Posterior vena cava (tissue), 2 donors: ENCODE measurements around the gene NIN. TPM values are rescaled to one million over a fixed set of nuclear protein-coding genes. Genes with fewer than 3 reads are reported as not detected.
"Not testable (repeated sequence)": the region's sequence is repeated elsewhere in the genome, so short reads cannot be mapped to it uniquely, and the experiment has no call there.

Experiments
- DNase-seq: peaks from one replicate; pipeline ENCODE4 v3.0.0-alpha.2; 2020; ENCODE audit warnings: low spot score
- intact Hi-C, 2 donors: fragments of 100-400 bp; cut with DNase I; formaldehyde crosslinking; loops; one replicate each; pipeline versions ENCODE4 v1.14.1 to v1.14.2; 2022 to 2023
- total RNA-seq, 2 donors: library from RNA; stranded (reverse); fragmentation: NEBNext Ultra II Directional; extraction: Animal tissue kit (Norgen Biotek cat#: 25700); gene quantifications; one replicate each; pipeline ENCODE4 v1.2.1, GENCODE V29; 2021
- donor health status: DM: yes; HTN: yes; CAD: no.
- donor health status: DM: yes; HTN: yes; CAD: no.

NIN gene
- total RNA-seq, 2 donors from 2014 or later: 34.9 to 45.9 TPM

DNA sequence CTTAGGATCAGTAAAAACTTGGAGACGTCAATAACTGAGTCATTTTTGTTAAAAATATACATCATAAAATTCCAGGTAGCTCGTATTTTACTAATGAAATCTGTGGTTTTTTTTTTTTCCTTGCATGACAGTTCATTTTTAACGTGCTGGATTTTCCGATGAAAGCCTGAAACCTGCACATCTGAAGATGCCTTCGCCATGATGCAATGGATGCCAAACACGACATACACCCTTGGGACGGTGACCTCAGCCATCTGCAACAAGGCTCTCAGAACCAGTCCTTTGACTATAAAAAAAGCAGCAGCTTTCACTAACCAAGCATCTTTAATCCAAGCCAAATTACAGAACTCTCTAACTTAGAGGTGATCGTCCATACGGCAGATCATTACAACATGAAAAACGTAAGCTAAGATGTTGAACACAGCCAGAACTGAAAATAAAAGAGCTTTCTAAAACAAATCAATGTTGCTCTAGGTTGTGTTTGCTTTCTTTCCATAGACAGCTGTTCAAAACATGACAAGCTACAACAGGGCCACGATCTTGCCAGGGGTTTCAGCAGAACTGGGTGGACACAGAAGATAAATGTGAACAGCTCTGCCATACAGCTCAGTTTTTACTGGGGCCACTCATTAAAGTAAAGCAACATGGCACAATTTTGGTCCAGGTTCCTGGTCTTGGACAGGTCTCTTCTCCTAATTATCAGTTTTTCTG is 7.8 kb downstream of the NIN start:
- intact Hi-C loops: no loop called here
- DNase-seq: no peak

DNA sequence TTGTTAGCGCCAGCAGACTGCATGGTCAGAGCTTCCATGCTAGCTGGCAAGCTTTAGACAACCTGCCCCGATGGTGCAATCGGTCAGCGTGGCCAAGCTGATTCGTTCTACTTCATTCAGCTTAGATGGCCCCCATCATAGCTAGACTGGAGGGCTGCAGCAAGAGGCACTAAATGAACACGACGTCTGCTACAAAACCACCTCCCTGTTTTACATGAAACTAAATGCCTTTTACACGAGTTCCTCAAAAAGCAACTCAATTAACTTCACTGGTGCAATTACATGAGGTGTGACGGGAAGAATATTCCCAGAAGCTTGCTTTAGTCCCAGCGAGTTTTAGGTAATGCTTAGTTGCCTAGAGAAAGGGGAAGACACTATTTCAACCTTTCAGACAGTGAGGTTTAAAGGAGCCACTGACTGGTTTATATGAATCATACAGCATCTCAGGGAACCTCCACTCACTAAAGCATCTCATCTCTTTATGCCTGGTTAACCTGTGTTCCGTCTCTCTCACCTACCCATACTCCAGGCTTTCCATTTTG is 8.4 kb downstream of the NIN start:
- intact Hi-C loops: no loop called here
- DNase-seq: no peak

DNA sequence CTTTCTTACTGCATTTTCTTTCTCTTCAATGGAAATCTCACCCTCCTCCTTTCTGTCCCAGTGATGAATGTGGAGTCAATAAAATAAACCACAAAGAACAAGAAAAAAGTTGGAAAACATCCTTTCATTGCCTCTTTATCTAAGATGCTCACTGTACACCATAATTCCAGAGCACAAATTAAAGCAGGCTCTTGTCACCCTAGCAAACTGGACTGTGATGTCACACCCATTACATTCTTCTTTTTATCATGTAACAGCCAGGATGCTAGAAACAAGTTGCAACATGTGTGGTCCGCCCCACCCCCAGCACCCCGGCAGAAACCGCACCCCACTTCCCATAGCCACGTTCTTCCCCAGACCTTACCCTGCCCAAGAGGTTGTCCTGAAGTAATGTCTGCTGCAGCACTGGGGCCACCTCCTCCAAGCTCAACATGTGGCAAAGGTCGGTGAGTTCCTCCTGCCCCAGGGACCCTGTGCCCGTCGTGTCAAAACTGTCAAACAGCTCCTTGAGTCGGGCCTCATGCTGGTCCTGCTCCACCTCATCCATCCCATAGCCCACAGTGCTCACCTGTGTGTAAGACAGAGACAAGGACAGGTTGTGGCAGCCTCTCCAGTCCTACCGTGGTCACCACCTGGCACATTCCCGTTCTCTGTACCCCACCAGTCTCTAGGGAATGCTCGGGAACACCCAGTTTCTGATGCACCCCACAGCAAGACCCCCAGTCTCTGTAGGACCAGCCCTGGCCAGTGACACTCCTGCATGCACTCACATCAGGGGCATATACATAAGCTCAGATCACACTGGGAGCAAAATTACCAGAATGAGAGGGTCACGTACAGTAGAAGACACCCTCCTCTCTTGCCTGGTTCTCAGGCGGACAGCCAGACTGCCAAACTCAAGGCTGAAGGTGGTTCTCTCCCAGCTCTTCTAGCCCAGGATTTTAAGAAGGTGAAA is 9.2 kb downstream of the NIN start:
- peak; percentile 87 for DNase-seq
- intact Hi-C loops: no loop called here

DNA sequence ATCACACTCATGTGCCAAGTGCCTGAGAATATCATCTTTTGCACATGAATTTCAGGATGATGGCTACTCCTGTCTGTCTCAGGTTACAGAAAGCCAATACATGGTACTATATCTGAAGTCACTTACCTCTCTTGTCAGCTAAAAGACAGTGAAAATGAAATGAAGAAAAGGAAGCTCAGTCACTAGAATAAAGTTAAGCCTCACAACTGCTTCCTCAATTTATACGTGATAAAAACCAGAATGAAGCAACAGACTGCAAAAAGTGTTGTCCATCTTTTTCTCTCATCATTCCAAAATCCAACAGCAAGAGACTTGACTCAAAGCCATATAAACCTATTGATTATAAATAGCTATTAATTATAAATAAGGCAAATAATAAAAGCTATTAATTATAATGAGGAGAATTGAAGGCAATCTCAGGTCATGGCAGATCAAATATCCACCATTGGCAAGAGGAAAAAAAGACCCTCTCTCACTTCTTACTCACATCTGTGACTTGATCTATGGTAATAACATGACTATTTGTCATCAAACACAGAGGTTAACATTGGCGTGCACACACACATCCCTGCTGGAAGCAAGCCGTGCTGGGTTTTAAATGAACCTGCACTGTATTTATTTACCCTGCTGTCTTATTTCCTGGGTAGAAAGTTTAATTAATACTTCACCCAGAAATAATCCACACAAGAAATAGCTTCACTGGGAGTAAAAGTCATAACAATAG is 10.0 kb downstream of the NIN start:
- no peak for DNase-seq

DNA sequence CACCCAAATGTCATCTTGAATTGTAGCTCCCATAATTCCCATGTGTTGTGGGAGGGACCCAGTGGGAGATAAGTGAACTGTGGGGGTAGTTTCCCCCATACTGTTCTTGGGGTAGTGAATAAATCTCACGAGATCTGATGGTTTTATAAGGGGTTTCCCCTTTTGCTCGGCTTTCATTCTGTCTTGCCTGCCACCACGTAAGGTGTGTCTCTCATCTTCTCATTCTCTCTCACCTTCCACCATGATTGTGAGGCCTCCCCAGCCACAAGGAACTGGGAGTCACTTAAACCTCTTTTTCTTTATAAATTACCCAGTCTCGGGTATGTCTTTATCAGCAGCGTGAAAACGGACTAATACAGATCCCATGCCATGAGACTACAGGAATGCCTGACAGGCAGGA is 11.7 kb downstream of the NIN start:
- not testable (repeated sequence) for DNase-seq

More for the DNA sequence above, 10.0 kb downstream of the NIN start:
- intact Hi-C loops: no loop called here

DNA sequence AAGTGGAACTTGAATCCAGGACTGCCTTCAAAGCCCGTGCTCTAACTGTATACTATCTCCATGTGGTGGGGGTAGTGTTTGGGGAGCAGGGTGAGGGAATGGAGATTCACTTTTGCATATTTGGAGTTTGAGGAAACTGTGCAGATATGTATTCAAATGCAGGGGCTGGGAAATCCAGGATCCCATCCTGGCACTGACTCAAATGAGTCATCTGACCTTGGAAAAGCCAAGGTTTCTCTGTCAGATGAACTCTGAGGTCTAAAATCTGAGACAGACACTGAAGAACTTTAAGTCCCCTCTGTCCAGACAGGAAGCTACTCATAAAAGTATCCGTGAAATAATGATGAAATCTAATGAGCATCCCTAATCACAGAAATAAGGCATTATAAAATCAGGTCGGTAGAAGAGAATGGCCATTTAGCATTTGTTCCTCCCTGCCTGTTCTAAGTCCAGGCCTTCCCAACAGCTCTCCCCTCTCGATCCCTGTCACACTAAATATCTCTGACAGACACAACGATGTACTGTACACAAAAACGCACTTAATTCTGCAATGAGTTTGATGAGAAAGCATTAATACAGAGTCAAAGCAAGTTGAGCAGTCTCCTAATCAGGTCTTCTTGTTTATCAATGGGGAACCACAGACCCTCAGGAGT is 14.4 kb downstream of the NIN start:
- intact Hi-C loops: loop anchor here in 1 of 2 donors (5.0 kb wide), 1 partner anchor 656 kb away; no protein-coding TSS in a partner anchor
- no peak for DNase-seq

More for the DNA sequence above, 11.7 kb downstream of the NIN start:
- intact Hi-C loops: loop anchor here in 1 of 2 donors (5.0 kb wide), 1 partner anchor 653 kb away; no protein-coding TSS in a partner anchor

DNA sequence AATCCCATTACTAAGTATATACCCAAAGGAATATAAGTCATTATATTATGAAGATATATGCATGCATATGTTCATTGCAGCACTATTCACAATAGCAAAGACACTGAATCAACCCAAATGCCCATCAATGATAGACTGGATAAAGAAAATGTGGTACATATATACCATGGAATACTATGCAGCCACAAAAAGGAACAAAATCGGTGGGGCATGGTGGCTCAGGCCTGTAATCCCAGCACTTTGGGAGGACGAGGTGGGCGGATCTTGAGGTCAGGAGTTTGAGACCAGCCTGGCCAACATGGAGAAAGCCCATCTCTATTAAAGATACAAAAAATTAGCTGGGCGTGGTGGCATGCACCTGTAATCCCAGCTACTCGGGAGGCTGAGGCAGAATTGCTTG is 15.4 kb downstream of the NIN start:
- intact Hi-C loops: loop anchor here in 1 of 2 donors (5.0 kb wide), 1 partner anchor 657 kb away; no protein-coding TSS in a partner anchor

DNA sequence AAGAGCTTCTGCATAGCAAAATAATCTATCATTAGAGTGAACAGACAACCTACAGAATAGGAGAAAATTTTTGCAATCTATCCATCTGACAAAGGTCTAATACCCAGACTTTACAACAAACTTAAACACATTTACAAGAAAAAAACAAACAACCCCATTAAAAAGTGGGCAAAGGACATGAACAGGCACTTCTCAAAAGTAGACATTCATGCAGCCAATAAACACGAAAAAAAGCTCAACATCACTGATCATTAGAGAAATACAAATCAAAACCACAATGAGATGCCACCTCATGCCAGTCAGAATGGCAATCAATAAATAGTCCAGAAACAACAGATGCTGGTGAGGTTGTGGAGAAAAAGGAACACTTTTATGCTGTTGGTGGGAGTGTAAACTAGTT is 15.9 kb downstream of the NIN start:
- intact Hi-C loops: loop anchor here in 1 of 2 donors (5.0 kb wide), 1 partner anchor 657 kb away; no protein-coding TSS in a partner anchor
- not testable (repeated sequence) for DNase-seq

More for the DNA sequence above, 15.4 kb downstream of the NIN start:
- DNase-seq: not testable (repeated sequence)

DNA sequence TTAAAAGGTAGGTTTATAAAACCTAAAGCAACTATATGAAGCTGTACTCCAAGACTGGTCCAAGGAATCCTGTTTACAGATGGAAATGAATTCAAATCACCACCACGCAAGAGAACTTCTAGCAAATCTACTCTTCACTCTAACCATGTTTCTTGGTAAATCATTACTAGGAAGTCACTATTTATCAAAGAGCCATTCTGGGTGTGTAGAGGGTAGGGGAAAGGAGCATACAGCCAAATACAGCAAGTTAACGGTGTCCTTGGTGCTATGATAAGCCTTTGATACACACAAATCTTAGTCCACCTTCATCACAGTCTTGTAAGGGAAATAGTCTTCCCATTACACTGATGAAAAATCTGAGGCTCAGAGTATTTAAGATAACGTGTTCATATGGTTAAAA is 16.8 kb downstream of the NIN start:
- intact Hi-C loops: no loop called here
- DNase-seq: no peak

DNA sequence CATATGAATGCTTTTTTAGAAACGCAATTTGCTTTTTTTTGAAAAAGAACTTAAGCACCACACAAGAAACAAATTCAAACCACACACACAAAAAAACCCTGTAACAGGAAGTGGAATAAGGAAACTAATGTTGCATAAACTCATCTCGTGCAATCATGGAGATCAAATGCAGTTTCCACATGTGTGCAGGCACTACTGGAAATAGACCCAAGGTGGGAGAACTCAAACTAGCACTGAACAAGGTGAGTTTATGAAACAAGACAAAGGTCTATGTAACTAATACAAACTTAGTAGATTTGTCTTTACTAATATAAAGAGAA is 17.5 kb downstream of the NIN start:
- intact Hi-C loops: no loop called here
- DNase-seq: no peak

DNA sequence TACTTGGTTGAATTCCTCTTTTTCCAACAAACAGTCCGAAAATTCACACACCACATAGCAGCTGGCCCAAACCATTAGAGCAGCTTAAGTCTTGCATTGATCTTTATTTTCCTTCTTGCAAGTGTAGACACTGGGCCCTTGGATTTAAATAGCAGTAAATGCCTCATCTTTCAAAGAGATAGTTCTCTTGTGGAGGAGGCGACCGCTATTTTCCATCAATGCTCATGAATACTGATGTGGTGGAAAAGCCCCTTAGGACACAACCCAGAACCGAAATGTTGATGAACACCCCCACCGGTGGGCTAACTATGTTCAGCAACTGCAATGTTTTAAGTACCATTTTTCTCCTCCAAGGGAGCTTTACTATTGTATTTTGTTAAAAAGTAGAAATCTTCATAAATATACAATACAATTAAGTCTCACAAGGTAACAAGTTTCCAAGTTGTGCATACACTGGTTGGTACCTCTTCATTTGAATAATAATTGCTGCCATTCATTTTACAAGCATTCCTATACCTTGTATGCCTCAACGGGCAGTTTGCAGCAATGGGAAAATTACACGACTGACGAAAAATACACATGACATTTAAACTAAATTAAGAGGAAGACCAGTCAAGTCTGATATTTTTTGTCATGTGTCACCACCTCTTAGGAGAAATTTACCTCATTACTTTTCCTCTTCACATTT is 18.0 kb downstream of the NIN start:
- DNase-seq: no peak
- intact Hi-C loops: no loop called here

DNA sequence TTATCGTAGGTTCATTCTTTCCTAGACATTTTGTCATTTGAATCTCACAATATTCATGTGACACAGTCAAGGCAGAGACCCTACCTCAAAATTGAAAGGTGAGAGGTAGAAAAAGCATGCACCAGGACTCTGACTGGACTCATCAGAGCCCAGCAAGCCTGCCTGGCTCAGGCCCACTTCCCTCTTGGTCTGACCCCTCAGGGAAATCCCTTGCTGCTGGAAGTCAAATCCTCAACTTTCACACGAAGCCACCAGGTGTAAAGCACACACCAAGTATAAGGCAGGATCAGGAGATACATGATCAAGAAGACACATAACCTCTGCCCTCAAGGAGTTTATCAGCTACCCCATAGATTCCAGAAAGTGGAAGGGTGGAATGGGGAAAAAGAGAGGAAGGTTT is 18.8 kb downstream of the NIN start:
- no peak for DNase-seq
- intact Hi-C loops: no loop called here

DNA sequence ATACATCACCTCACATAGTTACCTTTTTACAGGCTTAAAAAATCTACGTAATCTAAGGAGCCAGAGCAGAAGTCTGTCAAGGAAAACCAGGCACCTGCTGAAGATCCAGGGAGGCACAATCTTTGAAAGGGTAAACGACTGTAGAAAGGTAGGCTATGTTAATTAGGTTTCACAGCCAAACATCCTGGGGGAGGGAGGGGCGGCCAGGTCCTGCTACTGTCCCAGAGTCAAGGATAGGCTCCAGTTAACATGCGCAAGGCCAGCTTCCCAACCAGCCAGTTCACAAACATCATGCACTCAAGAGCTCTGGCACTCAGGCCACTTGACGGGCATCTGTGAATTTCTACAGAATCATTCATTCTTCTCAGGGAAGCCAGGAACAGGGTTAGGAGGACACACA is 22.9 kb downstream of the NIN start:
- DNase-seq: no peak
- intact Hi-C loops: no loop called here

DNA sequence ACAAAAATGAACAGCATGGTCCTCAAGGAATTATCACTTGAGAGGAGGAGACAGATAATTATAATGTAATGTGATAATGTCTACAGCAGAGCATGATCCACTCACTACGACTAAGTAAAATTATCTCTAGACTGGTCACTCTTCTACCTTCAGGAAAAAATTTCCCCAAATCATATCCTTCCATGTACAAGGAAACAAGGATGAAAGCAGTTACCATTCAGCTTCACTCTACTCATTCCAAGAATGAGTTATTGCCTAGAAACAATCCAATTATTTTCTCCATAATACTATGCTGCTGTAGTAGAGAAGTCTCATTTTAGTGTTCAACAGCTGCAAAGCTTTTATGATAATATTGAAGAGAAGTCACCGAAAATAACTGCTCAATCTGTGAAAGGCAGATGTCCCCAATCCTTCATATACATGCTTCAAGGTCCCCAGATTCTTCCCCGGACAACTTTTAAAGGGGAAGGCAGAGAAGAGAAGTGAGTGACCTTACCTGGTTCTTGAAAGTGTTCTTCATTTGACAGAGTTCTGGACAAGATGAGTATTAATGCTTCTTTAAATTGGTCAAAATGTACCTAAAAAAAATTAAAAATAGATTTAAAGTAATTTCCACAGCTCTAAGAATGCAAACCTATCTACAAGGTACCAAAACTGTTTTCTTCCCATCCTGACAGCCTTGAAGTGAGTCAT is 24.6 kb downstream of the NIN start:
- no peak for DNase-seq
- intact Hi-C loops: no loop called here

DNA sequence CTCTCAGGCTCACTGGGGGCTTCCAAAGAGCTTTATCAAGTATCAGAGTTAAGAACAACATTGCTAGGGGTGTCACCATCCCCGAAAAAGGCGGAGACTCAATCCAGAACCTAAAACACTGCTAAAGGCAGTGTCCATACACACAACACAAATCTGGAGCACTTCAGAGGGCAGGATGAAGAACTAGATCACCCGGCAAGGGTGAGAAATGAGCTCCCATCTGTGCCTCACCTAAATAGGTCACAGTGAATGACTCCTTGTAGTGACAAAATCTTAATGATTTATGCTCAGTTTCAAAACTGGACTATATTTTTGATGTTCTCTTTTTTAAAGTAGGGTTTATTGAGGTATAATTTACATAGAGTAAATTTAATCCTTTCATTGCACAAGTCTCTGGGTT is 25.6 kb downstream of the NIN start:
- intact Hi-C loops: no loop called here
- DNase-seq: no peak

DNA sequence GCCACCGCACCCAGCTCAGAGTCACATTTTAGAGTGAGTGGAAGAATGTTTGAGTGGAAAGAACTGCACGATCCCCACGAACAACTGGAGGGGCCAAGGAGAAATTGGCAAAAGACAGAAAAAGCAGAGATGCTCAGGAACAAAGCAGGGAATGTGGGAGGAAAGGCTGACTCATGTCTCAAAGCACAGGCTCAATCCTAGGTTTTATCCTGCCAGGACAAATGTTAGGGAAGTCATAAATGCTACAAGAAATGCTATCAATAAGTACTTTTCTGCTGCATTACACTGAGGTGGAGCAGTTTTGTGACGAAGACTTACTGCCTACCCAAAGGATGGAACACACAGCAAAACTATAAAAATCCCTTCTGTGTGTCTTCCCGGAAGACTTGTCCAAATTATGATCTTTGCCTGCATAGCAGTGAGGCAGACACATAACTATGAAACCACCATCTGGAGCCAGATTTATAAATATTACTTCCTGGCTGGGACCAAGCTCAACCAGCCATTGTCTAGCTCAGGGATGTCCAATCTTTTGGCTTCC is 26.7 kb downstream of the NIN start:
- no peak for DNase-seq
- intact Hi-C loops: no loop called here

DNA sequence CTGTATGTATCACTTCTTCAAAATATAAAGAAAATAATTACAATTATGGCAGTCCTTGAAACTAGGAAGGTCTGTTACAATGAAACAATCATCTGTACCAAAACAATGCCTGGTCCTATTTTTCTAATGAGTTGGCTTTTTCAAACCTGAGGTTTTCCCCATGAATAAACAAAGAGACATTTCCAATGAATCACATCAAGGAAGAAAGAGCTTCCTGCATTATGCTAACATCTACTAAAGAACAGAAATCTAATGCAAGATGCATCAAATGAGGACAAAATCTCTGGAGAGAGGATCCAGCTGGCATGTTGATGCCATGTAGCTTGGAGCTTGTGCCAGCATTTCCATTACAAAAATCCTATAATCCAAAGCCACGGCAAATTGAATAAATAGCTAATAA is 29.3 kb downstream of the NIN start:
- intact Hi-C loops: no loop called here
- DNase-seq: no peak

DNA sequence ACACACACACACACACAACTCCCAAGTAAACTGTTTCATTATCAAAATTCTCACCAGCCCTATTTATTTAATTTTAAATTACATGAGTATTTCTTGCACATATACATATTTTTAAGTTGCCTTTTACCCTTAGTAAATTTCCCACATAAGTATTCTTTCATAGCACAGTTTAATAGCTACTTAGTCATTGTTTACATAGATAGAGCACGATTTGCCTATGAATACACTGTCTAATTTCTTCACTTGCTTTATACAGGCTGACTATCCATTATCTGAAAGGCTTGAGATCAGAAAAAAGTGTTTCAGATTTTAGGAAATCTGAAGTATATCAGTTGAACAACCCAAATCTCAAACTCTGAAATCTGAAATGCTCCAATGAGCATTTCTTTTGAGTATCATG is 30.9 kb downstream of the NIN start:
- no peak for DNase-seq
- intact Hi-C loops: no loop called here
